NCI-H1048 (cell line): ENCODE results near the gene ANO2.
A peak's percentile ranks its signal among the peaks of the same experiment; 100 is the strongest.

Experiments used
- DNase-seq: peaks from one replicate; lab custom pipeline; 2025; lab: John Stamatoyannopoulos, UW

ANO2 gene

GRCh38 chr12:5945071-5946008 lies at the start of gene ANO2:
ANO2 (minus strand) TSS chr12:5945259; CDS start chr12:5945217, 42 bp downstream.
- peak; percentile 2 for DNase-seq

DNA sequence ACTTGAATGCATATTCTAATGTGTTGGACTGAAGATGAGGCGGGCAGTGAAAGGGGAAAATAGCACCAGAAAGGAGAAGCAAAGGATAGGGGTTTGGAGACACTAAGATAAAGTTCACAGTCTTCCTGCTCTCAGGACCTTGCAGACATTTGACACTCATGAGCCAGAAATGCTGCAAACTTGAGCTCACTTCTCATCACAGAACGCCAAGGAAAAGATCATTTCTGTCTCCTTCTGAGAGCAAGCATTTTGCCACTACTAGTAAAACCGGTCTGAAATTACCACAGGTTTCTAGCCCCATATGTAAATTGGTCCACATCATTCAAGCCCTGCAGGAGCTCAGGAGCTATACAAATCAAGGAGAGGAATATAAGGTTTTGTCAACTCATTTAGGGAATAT lies 44.6 kb upstream of the ANO2 start:
- DNase-seq: no peak

DNA sequence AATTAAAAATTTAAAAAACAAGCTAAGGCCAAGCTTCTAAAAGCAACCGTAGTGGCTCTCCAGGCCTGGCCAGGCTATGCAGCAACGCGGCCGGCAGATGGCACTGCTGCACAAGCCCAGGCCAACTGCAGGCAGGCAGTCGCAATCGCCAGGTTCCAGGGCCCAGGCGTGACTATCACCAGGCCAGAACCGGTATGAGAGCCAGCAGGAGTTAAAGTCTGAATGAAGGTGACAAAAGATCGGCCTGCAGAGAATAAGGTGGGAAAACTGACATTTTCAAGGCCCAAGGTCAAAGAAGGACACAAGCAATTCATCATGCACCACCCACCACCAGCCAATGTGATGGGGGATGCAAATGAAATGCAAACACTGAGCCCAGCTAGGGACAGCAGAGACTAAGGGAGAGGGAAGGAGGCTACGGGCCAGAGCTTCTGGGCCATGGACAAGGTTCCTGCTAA lies 43.6 kb upstream of the ANO2 start:
- peak; percentile 39 for DNase-seq

- DNase-seq: no peak
These were observed 43.0 kb upstream of the ANO2 start for GRCh38 chr12:5988088-5988487.

DNA sequence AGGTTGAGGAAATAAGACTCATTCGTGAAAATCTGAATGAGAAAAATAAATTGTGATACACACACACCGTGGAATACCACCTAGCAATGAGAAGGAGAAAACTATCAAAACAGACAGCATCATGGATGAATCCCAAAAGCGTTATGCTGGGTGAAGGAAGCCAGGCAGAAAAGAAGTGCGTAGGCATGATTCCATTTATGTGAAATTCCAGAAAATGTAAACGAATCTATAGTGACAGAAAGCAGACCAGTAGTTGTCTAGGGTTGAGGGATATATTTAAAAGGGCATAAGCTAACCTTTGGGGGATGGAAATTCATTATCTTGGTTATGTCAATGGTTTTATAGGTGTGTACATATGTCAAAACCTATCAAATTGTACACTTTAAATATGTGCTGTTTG lies 42.5 kb upstream of the ANO2 start:
- no peak for DNase-seq

DNA sequence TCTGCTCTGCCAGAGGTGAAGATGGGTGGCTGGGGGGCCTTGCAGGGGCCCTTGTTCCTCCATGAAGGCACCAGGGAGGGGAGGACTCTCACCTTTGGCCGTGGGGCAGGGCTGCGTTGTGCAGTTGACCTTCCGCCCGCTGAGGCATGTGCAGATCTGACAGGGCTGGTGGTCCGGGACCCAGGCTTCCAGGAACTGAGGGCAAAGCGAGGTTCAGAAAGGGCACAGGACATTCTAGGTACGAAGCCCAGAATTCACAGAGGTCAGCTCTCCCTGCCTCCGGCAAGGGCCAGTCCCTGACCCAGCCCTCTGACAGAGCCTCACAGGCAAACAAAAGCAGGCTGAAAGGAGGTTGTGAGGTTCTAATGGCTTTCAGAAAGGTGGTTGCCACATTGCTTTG lies 40.4 kb upstream of the ANO2 start:
- DNase-seq: no peak

GRCh38 chr12:5984873-5985272 lies 39.8 kb upstream of the ANO2 start:
- DNase-seq: no peak

GRCh38 chr12:5982106-5982505 lies 37.0 kb upstream of the ANO2 start:
- no peak for DNase-seq

DNA sequence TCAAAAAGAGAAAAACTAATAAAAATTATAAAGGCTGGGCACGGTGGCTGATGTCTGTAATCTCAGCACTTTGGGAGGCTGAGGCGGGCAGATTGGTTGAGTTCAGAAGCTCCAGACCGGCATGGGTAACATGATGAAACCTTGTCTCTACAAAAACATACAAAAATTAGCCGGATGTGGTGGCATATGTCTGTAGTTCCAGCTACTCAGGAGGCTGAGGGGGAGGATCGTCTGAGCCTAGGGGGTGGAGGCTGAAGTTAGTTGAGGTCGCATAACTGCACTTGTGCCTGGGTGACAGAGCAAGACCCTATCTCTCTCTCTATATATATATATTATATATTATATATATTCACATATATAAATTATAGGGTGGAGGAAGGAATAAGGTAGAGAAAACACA lies 32.5 kb upstream of the ANO2 start:
- no peak for DNase-seq

DNA sequence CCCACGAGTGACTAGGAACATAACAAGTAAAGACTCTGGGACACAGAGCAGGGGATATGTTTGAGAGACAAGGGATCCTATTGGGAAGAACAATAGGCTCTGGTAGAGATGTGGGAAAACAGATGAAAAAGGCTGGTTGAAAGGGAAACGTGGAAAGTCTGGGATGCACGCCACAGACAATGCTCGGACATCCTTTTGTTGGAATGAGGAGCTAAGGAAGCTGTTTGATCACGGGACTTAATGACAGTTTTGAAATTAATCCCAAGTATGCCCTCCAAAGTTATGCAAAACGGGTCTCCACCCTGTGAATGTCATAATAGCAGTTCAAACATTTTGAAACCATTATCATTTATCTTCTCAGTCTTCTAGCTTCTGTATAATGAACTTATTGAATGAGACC lies 31.7 kb upstream of the ANO2 start:
- DNase-seq: no peak

- DNase-seq: no peak
These were observed 31.1 kb upstream of the ANO2 start for GRCh38 chr12:5976196-5976595.

- DNase-seq: no peak
These were observed 28.5 kb upstream of the ANO2 start for GRCh38 chr12:5973461-5974115.

- DNase-seq: no peak
These were observed 27.3 kb upstream of the ANO2 start for GRCh38 chr12:5972387-5972786.

DNA sequence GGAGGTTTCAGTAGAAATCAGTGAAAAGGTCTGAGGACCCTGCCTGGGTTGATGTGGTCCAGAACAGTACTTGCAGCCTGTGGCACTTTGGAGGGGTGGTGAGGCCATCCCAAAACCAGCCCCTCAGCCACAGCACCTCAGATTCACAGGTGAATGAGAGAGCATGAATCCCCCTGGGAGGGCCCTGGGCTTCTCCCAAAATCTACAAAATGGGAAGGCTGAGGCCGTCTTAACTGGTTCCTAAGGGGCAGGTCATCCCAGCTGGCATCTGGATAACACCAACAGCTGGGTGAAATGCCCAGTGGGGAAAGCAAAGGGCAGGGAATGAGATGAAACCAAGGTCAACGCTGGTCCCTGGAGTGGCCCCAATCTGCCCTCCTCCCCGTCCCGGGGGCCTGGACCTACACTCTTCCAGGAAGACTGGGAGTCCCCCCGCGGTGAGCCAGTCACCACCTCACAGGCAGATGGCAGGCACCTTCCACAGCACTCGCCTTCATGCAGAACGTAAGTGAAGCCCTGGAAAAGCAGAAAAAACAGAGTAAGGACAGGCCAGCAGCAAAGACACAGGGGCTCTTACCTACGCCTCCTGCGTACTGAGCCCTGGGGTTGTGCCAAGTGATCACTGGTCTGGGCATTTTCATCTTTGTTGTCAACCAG lies 26.3 kb upstream of the ANO2 start:
- no peak for DNase-seq

- no peak for DNase-seq
These were observed 25.1 kb upstream of the ANO2 start for GRCh38 chr12:5969974-5970690.

GRCh38 chr12:5969156-5969973 lies 24.3 kb upstream of the ANO2 start:
- no peak for DNase-seq

GRCh38 chr12:5967645-5968415 lies 22.8 kb upstream of the ANO2 start:
- DNase-seq: no peak

- no peak for DNase-seq
These were observed 21.5 kb upstream of the ANO2 start for GRCh38 chr12:5966486-5967095.

DNA sequence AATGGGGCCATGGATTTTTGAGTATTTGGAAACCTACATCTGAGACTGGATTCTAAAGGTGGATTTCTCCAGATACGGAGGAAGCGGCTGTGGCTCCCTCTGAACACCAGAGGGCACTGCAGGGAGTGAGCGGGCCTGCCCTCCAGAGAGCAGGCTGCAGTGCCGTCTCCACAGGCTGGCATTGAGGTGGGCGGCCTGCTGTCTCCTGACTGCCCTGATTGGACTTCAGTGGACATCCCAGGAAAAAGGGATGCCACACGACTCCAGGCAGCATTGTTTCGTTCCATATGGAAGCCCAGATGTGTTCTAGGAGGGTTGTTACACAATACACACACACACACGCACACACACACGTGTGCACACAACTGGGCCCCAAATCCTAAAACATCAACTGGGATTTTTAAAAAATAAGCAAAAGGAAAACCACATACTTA lies 20.9 kb upstream of the ANO2 start:
- peak; percentile 4 for DNase-seq
